Choroid plexus epithelial cell (primary cell): Measurements from ENCODE around the gene CLSTN2.
A peak's percentile ranks its signal among the peaks of the same experiment; 100 is the strongest.

Experiments
- DNase-seq: peaks from one replicate; pipeline ENCODE4 v3.0.0-alpha.2; 2010; ENCODE audit warnings: low read depth
- H3K4me3 ChIP-seq: 2 replicates; pipeline ENCODE4 v1.5.1; 2011; ENCODE audit warnings: low read depth, mild to moderate bottlenecking, control low read depth, low read length, moderate library complexity
- TF ChIP-seq, protein P1 (sequence below): conservative IDR thresholded peaks from 2 replicates; pipeline ENCODE4 v1.5.1; 2011; ENCODE audit warnings: low read depth, mild to moderate bottlenecking, control low read depth, inconsistent platforms, low read length, moderate library complexity

The CLSTN2 gene

DNA sequence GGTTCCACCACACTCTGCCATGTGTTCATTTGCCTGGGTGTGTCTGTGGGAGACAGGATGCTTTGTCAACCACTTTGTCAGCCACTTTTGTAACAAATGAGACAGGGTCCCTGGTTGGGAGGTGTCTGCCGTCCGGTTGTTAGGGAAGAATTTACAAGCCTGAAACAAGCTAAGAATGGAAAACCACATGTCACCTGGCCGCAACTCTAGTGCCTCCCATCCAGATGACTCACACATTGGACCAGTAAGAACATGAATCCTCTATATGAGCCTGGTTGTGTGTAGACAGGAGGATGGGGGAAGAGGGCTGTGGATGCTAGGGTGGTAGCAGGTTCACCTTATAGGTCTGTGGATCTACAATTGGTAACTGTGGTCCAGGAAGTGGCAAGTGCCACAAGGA, 335.3 kb downstream of the CLSTN2 start:
- H3K4me3 ChIP-seq, result no peak overlapping the region
- TF ChIP-seq, protein P1, sequence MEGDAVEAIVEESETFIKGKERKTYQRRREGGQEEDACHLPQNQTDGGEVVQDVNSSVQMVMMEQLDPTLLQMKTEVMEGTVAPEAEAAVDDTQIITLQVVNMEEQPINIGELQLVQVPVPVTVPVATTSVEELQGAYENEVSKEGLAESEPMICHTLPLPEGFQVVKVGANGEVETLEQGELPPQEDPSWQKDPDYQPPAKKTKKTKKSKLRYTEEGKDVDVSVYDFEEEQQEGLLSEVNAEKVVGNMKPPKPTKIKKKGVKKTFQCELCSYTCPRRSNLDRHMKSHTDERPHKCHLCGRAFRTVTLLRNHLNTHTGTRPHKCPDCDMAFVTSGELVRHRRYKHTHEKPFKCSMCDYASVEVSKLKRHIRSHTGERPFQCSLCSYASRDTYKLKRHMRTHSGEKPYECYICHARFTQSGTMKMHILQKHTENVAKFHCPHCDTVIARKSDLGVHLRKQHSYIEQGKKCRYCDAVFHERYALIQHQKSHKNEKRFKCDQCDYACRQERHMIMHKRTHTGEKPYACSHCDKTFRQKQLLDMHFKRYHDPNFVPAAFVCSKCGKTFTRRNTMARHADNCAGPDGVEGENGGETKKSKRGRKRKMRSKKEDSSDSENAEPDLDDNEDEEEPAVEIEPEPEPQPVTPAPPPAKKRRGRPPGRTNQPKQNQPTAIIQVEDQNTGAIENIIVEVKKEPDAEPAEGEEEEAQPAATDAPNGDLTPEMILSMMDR, result no peak
- no peak for DNase-seq

DNA sequence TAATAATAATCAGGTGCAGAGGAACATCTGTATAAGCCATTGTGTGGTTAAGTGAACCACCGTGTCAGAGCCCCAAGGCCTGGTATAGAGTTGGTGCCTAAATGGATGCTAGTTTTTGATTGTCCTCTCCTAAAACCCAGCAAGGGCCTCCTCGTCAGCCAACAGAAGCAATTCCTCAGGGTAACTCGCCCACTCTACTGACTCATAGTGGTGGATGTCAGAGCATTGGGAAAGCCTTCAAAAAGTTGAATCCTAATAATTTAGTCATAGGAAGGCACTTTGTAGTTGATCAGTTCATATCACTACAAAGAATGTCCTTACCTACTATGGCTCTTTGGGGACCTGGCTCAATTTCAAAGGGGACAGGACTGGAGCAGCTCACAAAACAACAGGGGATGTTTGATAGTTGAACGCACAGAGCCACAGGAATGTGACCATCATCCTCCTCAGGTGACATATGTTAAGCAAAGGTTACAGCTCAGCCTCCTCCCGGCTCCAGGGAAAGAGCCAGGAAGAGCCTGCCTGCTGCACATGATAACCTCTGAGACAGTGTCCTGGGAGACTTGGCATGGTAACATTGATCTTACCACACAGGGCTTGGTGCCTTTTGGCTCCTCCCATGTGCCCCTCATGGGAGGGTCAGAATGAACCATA, 338.7 kb downstream of the CLSTN2 start:
- H3K4me3 ChIP-seq, result no peak overlapping the region
- TF ChIP-seq, protein P1, result no peak
- DNase-seq, result no peak

DNA sequence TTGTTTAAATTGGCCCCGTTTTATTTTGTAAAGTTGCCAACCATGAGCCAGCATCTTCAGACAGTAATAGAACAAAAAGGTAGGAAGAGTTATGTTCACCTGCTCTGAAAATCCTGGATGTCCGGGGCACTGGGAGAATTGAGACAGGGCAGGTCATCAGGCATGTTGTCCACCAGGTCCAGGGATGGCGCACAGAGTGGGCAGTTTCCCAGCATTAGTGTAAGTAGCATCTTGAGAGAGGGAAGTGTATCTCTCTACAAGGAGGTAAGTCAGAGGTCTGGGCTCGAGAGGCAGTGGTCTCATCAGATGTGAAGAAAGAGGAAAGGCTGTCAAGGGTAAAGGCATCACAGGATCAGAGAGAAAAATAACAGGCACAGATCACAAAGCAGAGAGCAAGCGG, 339.4 kb downstream of the CLSTN2 start:
- H3K4me3 ChIP-seq, result no peak overlapping the region
- TF ChIP-seq, protein P1, result no peak
- DNase-seq, result no peak

DNA sequence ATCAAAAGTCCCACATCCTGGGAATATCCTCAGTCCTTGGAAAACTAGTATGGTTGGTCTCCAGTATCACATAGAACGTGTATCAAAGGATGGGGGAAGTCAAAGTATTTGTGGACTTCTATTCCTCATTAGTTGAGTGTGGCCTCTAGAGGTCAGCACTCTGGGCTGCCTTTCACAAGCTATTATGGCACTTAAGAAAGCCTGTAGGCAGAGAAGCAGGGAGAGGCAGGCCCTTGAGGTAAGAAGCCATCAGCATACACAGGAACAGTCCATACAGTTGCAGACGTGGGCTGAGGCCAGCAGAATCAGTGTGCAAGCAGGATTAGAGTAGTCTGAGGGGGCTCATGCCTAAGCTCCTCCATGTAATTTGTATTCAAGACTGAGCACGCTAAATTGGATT, 341.7 kb downstream of the CLSTN2 start:
- peak; percentile 53 for DNase-seq
- TF ChIP-seq, protein P1, result peak; percentile 45
- no peak overlapping the region for H3K4me3 ChIP-seq

DNA sequence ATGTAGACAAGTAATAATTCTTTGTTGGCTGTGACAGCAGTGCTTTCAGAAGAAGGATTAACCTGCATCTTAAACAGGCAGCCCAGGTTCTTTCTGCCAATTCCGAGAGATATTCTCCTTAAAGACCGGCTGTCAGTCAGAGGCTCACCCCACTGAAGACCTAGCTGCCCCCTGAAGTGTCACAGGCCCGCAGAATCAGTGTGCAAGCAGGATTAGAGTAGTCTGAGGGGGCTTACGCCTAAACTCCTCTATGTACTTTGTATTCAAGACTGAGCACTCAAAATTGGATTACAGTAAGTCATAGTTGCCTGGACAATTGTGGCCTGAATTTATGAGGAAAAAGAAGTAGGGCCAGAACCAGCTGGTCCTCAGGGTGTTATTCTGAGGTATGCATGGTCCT, 342.9 kb downstream of the CLSTN2 start:
- TF ChIP-seq, protein P1, result no peak
- no peak overlapping the region for H3K4me3 ChIP-seq
- DNase-seq, result no peak

DNA sequence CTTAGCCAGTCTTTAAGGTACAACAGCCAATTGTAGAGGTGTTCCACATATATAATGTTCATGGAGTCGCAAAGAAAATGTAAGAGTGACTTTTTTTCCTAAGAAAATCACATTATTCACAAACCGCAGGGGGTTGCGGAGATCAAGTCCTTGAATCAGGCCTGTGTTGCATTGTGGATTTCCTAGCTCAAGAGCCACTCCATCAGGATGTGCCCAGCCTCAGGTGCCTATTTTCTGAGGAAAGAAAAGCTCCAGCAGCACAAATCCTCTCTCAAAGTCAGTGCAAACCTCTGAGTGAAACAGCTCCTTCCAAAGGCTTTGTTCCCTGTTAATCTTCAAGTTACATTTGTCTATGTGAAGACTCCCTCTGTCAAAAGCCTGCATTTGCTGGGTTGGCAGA, 349.4 kb downstream of the CLSTN2 start:
- DNase-seq, result no peak
- no peak overlapping the region for H3K4me3 ChIP-seq
- TF ChIP-seq, protein P1, result no peak

DNA sequence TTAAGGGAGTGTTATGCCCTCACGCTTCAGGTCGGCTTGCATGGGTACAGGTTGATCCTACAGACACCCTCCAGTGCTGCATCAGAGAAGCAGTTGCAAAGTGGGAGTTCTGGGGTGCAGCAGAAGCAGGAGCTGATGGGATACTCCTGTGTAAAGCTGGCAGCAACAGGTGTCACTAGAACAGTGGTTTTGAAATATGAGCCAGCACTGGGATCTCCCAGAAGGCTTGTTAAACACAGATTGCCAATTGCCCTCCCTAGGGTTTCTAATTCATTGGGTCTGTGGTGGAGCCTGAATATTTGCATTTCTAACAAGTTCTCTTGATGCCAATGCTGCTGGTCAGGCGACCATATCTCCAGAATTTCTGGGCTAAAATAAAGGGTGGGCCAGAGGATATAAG, 350.4 kb downstream of the CLSTN2 start:
- no peak overlapping the region for H3K4me3 ChIP-seq
- TF ChIP-seq, protein P1, result no peak
- DNase-seq, result no peak
